ENCODE results near the gene MTHFD2L.
A peak's percentile ranks its signal among the peaks of the same experiment; 100 is the strongest.

Gene MTHFD2L

GRCh38 chr4:74133786-74134499, 24.0 kb upstream of the MTHFD2L start:
- no peak for ATAC-seq

GRCh38 chr4:74134500-74134852, 23.4 kb upstream of the MTHFD2L start:
- ATAC-seq, result no peak

GRCh38 chr4:74146581-74147129, 11.3 kb upstream of the MTHFD2L start:
- no peak for ATAC-seq

GRCh38 chr4:74148205-74148604, 9.7 kb upstream of the MTHFD2L start:
- no peak for ATAC-seq

- ATAC-seq, result no peak
Measured at GRCh38 chr4:74152836-74153235, 5.1 kb upstream of the MTHFD2L start.

- no peak for ATAC-seq
Measured at GRCh38 chr4:74156521-74156920, 1.4 kb upstream of the MTHFD2L start.

- ATAC-seq, result no peak
Measured at GRCh38 chr4:74157154-74157553, 764 bp upstream of the MTHFD2L start.

GRCh38 chr4:74158466-74159142, 686 bp downstream of the MTHFD2L start:
- no peak for ATAC-seq

- ATAC-seq, result no peak
Measured at GRCh38 chr4:74159143-74159709, 1.3 kb downstream of the MTHFD2L start.

- ATAC-seq, result no peak
Measured at GRCh38 chr4:74161666-74162450, 3.9 kb downstream of the MTHFD2L start.

GRCh38 chr4:74166135-74166534, 8.2 kb downstream of the MTHFD2L start:
- no peak for ATAC-seq

- ATAC-seq, result no peak
Measured at GRCh38 chr4:74166818-74167217, 8.9 kb downstream of the MTHFD2L start.

- ATAC-seq, result no peak
Measured at GRCh38 chr4:74167585-74167984, 9.7 kb downstream of the MTHFD2L start.

GRCh38 chr4:74168841-74169240, 10.9 kb downstream of the MTHFD2L start:
- ATAC-seq, result no peak

- no peak for ATAC-seq
Measured at GRCh38 chr4:74173321-74173720, 15.4 kb downstream of the MTHFD2L start.

- no peak for ATAC-seq
Measured at GRCh38 chr4:74174421-74174820, 16.5 kb downstream of the MTHFD2L start.

GRCh38 chr4:74174941-74175340, 17.0 kb downstream of the MTHFD2L start:
- no peak for ATAC-seq

GRCh38 chr4:74175379-74175778, 17.5 kb downstream of the MTHFD2L start:
- no peak for ATAC-seq

GRCh38 chr4:74178798-74179197, 20.9 kb downstream of the MTHFD2L start:
- ATAC-seq, result no peak

GRCh38 chr4:74181219-74181618, 23.3 kb downstream of the MTHFD2L start:
- ATAC-seq, result no peak

- no peak for ATAC-seq
Measured at GRCh38 chr4:74188912-74189311, 31.0 kb downstream of the MTHFD2L start.

- peak in 1 of 2 donors; percentile 48 for ATAC-seq
Measured at GRCh38 chr4:74189331-74190043, 31.6 kb downstream of the MTHFD2L start.

All from activated CD4-positive, CD25-positive, alpha-beta regulatory T cell treated with anti-CD3 and anti-CD28 coated beads, Interleukin-2, amount 50 U/mL, for 24 hours (primary cell).